Body of pancreas (tissue), 4 donors: ENCODE results near the gene COLEC12. TPM values are rescaled to one million over a fixed set of nuclear protein-coding genes. Genes with fewer than 3 reads are reported as not detected.
A peak's percentile ranks its signal among the peaks of the same experiment; 100 is the strongest.

Source experiments
- ATAC-seq: fragments of 150-250 bp; one replicate; pipeline ENCODE4 v1.9.1; 2016
- DNase-seq, 4 donors: peaks; one replicate each; pipeline ENCODE4 v3.0.0-alpha.2; 2019
- H3K27ac ChIP-seq, 4 donors: fragments of 200-600 bp; sonication (generic); 1 replicate in 3 of 4; 2 replicates in 1 of 4; pipeline versions ENCODE4 v1.5.1 to v1.6.1; 2016 to 2019; ENCODE audit warnings: mild to moderate bottlenecking in 1 of 4, mixed read lengths in 1 of 4, moderate library complexity in 1 of 4
- H3K27me3 ChIP-seq, 2 donors: fragments of 200-600 bp; sonication (generic); one replicate each; pipeline ENCODE4 v1.6.0; 2016; ENCODE audit warnings: mild to moderate bottlenecking in 1 of 2
- H3K36me3 ChIP-seq, 2 donors: fragments of 200-600 bp; sonication (generic); replicated peaks in 1 of 2; 2 replicates each; pipeline ENCODE4 v1.5.1; 2016; ENCODE audit warnings: low read depth in 2 of 2; ENCODE audit not compliant: insufficient read depth in 1 of 2
- H3K4me1 ChIP-seq: fragments of 200-600 bp; sonication (generic); one replicate; pipeline ENCODE4 v1.6.0; 2016
- H3K4me3 ChIP-seq, 2 donors: fragments of 200-600 bp; sonication (generic); 1 replicate in 1 of 2; 2 replicates in 1 of 2; pipeline ENCODE4 v1.5.1; 2016 to 2019
- H3K9me3 ChIP-seq, 3 donors: fragments of 200-600 bp; sonication (generic); 1 replicate in 2 of 3; 2 replicates in 1 of 3; pipeline ENCODE4 v1.5.1; 2016
- CTCF ChIP-seq, 7 experiments: fragments of 450-650 bp in 4 of 7; fragments of 200-600 bp in 3 of 7; sonication (generic) in 3 of 7; IDR thresholded peaks; one replicate each; pipeline ENCODE4 v1.5.1; 2016 to 2019; ENCODE audit warnings: antibody characterized with exemption in 7 of 7
- POLR2A ChIP-seq, 3 donors: fragments of 450-650 bp; IDR thresholded peaks; one replicate each; pipeline ENCODE4 v1.6.1; 2016; ENCODE audit warnings: antibody characterized with exemption in 3 of 3, mild to moderate bottlenecking in 2 of 3
- WGBS, 2 donors: methylation state at CpG; one replicate each; pipeline ENCODE4 v1.1.5; 2017; 5-methylcytosine and 5-hydroxymethylcytosine counted together
- intact Hi-C: fragments of 100-400 bp; cut with DNase I; formaldehyde crosslinking; loops from one replicate; pipeline ENCODE4 v1.15.1; 2023
- total RNA-seq, 2 donors: library from RNA; depleted of rRNA; stranded (reverse); fragments of >200 nt; gene quantifications; one replicate each; pipeline ENCODE4 v1.1.0, GENCODE V29; 2016

The COLEC12 gene
- total RNA-seq, 2 donors from 2014 or later, result 3.6 to 4.2 TPM

- no peaks in the 10 kb centered on the region for H3K9me3 ChIP-seq
- peaks cover 44% of the 10 kb centered on the region for H3K4me1 ChIP-seq
- WGBS, 2 donors, result 55 to 76% methylated on average over 7 of the region's 7 CpGs
- intact Hi-C loops, result no loop called here
- no peak overlapping the region for H3K4me3 ChIP-seq
- no peaks in the 10 kb centered on the region for H3K27me3 ChIP-seq
- no peaks in the 10 kb centered on the region for H3K36me3 ChIP-seq
- H3K27ac ChIP-seq, result peak overlapping the region in 3 of 4 donors; percentile 19 to 59 (median 29)
- TF ChIP-seq CTCF (IDR thresholded peaks at IDR 0.05) (no peak), POLR2A (IDR thresholded peaks at IDR 0.05) (no peak)
- peak in 1 of 4 donors; percentile 42 for DNase-seq
- ATAC-seq, result no peak
Measured at GRCh38 chr18:371609-371982, 128.9 kb downstream of the COLEC12 start.

- Histone ChIP-seq H3K9me3 (no peaks in the 10 kb centered on the region), H3K36me3 (no peaks in the 10 kb centered on the region), H3K27ac (peak overlapping the region; percentile 16 to 59 (median 24)), H3K4me3 (no peak overlapping the region), H3K27me3 (no peaks in the 10 kb centered on the region), H3K4me1 (peaks cover 38% of the 10 kb centered on the region)
- intact Hi-C loops, result no loop called here
- ATAC-seq (no peak), DNase-seq (peak in 1 of 4 donors; percentile 34)
- TF ChIP-seq POLR2A (IDR thresholded peaks at IDR 0.05), result no peak
- TF ChIP-seq CTCF (IDR thresholded peaks at IDR 0.05), result no peak
- WGBS, 2 donors, result 29 to 35% methylated on average over 5 of the region's 5 CpGs
Measured at GRCh38 chr18:370751-371608, 129.5 kb downstream of the COLEC12 start.

GRCh38 chr18:369224-370015 is 131.1 kb downstream of the COLEC12 start:
- intact Hi-C loops, result no loop called here
- no peaks in the 10 kb centered on the region for H3K9me3 ChIP-seq
- H3K4me1 ChIP-seq, result peaks cover 22% of the 10 kb centered on the region
- no peaks in the 10 kb centered on the region for H3K36me3 ChIP-seq
- no peak for ATAC-seq
- TF ChIP-seq POLR2A (IDR thresholded peaks at IDR 0.05) (no peak), CTCF (IDR thresholded peaks at IDR 0.05) (no peak)
- DNase-seq, result no peak
- no peak overlapping the region for H3K4me3 ChIP-seq
- no peak overlapping the region for H3K27ac ChIP-seq
- H3K27me3 ChIP-seq, result no peaks in the 10 kb centered on the region
- 81 to 84% methylated on average over 11 of the region's 11 CpGs for WGBS, 2 donors

- no peaks in the 10 kb centered on the region for H3K36me3 ChIP-seq
- H3K4me3 ChIP-seq, result no peak overlapping the region
- WGBS, 2 donors, result 70 to 91% methylated on average over 7 to 9 of the region's 9 CpGs
- TF ChIP-seq CTCF (IDR thresholded peaks at IDR 0.05) (no peak), POLR2A (IDR thresholded peaks at IDR 0.05) (no peak)
- no peak for DNase-seq
- no peak for ATAC-seq
- no peak overlapping the region for H3K27ac ChIP-seq
- H3K4me1 ChIP-seq, result peaks cover 11% of the 10 kb centered on the region
- intact Hi-C loops, result no loop called here
- no peaks in the 10 kb centered on the region for H3K27me3 ChIP-seq
- H3K9me3 ChIP-seq, result no peaks in the 10 kb centered on the region
Measured at GRCh38 chr18:366466-367061, 133.9 kb downstream of the COLEC12 start.
